Measurements from ENCODE around the gene SBK2.
"Not testable (repeated sequence)": the region's sequence is repeated elsewhere in the genome, so short reads cannot be mapped to it uniquely, and the experiment has no call there.

The SBK2 gene

DNA sequence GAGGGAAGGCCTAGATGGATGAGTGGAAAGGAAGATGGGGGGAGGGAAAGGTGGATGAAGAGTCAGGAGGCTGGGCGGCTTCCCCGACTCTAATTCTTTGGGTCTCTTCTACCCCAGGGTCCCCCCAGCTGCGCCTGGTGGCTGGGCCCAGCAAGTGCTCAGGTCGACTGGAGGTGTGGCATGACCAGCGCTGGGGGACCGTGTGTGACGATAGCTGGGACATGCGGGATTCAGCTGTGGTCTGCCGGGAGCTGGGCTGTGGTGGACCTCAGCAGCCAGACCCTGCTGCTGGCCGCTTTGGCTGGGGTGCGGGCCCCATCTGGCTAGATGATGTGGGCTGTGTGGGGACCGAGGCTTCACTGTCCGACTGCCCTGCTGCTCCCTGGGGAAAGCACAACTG lies 39.2 kb downstream of the SBK2 start:
- no peak for DNase-seq

- DNase-seq, result not testable (repeated sequence)
Observed at GRCh38 chr19:55496820-55497219, 40.1 kb downstream of the SBK2 start.

- DNase-seq, result no peak
Observed at GRCh38 chr19:55495646-55496349, 41.1 kb downstream of the SBK2 start.

DNA sequence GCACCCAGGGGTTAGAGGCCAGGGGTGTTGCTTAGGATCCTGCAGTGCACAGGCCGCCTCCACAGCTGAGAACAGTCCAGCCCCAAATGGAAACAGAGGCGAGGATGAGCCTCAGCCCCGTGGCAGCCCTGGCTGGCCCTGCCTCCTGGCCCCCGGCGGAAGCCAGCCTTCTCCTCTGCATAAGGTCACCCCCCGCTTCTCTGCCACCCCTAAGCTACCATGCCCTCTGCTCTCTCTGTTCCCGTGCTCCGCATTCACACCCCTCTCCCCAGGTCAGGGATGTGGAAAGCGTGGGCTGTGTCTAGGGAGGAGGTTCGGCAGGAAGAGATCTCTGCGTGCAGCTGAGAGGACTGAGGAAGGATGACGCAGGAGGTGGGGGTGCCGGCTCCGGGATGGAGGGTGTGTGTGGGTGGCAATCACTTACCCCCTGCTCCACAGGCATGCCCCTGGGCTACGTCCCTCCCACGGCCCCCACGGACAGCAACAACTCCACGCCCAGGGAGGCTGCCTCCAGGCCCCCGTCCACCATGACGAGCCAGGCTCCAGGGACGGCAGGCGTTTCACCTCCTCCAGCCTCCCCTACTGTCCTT lies 42.7 kb downstream of the SBK2 start:
- DNase-seq, result no peak

GRCh38 chr19:55493645-55494171 lies 43.2 kb downstream of the SBK2 start:
- DNase-seq, result no peak

DNA sequence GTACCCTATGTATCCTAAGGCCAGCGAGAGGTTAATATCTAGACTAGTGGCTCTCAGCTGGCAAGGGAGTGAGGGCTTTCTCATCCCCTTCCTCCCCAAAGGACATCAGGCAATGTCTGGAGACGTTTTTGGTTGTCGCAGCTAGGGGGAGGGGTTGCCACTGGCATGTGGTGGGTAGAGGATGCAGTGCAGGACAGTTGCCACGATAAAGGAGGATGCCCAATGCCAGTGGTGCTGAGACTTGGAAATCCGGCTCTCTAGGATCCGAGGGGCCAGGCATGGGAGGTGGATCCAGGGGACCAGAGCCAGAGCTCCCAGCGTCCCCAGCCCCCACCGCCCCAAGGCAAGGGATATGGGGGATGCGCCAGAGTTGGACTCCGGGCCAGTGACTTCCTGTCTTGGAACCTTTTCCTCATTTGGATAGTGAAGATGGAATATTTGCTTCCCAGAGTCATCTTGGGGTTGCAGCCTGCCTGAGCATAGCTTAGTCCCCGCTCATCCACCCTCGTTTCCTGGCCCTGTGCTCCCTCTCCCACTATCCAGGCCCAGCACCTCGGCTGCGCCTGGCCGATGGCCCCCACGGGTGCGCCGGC lies 43.8 kb downstream of the SBK2 start:
- DNase-seq, result no peak

DNA sequence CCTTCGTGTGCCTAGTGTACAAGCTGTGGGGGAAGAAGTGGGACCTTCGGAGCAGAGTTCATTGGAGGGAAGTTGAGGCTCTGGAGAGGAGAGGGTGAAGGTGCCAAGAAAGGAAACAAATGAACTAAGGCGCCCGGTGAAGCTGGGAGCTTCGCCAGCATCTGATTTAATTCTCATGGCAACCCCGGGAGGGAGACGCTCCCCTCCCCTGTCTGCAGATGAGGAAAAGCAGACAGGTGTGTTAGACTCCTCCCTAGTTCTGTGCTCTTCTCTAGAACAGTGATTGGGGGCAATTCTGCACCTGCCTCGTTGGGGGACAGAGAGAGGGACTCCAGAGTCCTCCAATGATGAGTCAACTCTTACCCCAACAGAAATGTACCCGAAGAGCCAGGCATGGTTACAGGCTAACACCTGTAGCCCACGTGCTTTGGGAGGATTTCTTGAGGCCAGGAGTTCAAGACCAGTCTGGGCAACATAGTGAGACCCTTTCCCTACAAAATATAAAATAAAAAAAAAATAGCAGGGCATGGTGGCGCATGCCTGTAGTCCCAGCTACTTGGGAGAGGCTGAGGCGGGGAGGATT lies 44.5 kb downstream of the SBK2 start:
- DNase-seq, result no peak

DNA sequence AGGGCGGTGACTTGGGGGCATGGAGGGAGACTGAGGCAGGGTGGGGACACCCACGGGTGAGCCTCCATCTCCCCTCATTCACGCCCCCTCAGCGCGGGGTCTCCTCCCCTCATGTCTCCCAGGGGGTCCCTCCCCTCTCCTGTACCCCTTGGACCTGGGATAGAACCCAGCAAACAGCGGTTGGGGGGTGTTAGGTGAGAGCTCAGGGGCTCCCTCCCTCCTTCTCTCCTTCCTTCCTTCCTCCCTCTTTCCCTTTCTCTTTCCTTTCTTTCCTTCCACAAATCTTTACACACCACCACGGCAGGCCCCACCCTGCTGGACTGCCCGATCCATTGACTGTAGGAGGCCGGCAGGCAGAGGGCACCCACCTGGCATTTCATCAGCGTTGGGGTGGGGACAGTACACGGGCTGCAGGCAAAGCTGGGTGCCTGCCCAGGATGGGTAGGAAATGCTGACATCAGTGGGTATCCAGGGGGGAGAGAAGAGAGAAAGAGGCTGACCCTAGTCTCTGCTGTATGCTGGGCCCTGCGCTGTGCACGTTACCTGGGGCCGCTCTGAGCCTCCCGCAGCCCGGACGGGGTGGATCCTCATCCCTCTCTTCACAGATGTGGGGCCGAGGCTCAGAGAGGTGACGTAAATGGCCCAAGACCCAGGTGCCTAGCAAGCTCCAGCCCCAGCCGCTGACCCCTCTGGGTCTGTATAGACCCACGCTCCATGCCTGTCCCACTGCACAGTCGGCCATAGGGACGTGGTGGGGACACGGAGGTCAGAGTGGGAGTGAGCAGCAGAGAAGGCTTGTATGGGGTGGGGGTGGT lies 45.2 kb downstream of the SBK2 start:
- no peak for DNase-seq

GRCh38 chr19:55490478-55491432 lies 46.2 kb downstream of the SBK2 start:
- no peak for DNase-seq

- no peak for DNase-seq
Observed at GRCh38 chr19:55489711-55490477, 47.0 kb downstream of the SBK2 start.

DNA sequence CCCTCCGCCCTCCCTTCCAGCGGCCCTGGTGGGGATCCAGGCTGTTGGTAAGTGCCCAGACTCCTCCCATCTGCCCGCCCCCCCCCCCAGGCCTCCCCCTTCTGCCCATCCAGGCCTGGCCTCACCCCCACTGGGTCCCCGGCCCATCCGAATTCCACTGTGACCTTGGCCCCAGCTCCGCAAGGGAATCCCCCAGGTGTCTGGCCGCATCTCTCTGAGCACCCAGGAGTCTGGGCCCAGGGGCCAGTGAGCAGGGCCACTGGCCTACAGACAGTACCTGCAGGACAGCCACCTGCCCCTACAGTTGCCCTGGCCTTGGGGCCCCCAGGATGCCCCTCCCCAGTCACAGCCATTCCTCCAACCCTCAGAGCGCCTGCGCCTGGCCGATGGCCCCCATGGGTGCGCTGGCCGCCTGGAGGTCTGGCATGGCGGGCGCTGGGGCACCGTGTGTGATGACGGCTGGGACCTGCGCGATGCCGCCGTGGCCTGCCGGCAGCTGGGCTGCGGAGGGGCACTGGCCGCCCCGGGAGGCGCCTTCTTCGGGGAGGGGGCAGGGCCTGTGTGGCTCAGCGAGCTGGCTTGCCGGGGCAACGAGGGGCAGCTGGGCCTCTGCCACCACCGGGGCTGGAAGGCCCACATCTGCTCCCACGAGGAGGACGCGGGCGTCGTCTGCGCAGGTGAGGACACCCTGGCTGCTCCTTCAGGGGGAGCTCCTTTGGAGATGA lies 47.8 kb downstream of the SBK2 start:
- no peak for DNase-seq

DNA sequence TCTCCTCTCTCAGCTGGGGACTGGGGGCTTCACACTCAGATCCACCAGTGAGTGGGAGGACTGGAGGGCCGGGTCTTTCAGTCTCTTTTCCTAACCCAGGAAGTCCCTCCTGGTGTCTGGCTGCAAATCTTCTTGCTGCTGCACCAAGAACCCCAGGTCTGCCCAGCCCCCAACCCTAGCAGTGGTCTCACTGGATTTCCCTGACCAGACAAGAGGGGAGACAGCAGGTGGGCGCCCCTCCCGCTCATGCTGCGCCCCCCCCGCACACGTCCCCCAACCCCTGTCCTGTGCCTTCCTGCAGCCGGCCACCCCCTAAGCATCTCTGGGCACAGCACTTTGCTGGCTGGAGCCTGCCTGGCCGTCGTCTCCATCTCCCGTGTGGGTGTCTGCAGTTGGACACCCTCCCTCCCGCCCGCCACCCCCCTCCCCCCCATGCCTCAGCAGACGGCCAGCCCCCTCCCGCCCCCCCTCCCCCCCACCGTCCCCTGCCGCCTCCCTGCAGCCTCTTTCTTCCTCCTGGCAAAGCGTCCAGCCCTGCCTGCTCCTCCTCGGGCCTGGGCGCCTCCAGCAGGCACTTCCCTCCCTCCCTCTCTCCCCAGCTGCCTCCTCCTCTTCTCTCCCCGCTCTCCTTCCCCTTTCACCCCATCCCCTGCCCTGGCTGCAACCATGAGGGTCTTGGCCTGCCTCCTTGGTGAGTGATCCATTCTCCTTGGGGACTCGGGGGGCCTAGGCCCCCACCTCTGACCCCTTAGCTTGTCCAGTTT lies 48.8 kb downstream of the SBK2 start, which contains the start of gene SSC5D:
Gene SSC5D, plus strand, starts transcription at position 513 of the 764 bp plus-strand sequence. Its CDS starts 154 bp downstream, at position 667.
- DNase-seq, result no peak

DNA sequence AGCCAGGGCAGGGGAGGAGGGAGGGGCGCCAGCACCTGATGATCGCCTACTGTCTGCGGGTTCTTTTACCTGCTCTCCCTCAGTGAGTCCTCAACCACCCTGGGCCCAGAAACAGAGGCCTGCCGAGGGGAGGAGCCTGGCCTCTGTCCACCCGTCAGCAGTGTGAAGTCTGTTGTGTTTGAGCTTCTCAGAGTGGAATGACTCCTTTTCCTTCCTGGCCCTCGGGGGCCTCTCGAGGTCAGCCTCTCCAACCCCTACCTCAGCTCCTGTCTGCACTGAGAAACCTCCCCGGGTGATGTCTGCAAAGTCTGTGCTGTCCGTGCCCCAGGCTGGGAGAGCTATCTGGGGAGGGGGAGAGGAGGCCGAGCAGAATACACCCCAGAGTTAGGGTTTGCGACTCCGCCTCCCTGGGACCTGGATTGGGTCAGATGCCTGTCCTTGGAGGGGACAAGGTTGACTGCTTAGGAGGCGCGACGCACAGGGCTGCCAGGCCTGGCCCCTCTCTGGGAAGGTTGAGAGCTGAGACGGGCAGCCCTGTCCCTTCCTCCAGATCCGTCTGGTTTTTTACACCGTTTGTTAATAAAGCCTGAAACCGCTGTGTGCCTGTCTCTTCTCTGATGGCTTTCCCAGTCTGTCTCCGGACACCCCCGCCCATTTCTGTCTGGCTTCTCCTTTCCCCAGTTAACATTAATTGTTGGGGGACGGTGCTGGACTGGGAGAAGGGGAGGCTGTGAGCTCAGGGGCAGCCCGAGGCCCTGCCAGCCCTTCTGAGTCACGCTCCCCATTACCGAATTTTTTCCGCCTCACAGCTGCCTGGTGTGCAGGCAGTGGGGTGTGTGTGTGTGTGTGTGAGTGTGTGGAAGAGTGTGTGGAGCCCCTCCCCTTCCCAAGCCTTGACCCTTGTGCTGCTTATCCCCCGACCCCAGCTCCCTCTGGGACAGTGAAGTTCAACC lies 49.7 kb downstream of the SBK2 start:
- peak; percentile 52 to 54 for DNase-seq

DNA sequence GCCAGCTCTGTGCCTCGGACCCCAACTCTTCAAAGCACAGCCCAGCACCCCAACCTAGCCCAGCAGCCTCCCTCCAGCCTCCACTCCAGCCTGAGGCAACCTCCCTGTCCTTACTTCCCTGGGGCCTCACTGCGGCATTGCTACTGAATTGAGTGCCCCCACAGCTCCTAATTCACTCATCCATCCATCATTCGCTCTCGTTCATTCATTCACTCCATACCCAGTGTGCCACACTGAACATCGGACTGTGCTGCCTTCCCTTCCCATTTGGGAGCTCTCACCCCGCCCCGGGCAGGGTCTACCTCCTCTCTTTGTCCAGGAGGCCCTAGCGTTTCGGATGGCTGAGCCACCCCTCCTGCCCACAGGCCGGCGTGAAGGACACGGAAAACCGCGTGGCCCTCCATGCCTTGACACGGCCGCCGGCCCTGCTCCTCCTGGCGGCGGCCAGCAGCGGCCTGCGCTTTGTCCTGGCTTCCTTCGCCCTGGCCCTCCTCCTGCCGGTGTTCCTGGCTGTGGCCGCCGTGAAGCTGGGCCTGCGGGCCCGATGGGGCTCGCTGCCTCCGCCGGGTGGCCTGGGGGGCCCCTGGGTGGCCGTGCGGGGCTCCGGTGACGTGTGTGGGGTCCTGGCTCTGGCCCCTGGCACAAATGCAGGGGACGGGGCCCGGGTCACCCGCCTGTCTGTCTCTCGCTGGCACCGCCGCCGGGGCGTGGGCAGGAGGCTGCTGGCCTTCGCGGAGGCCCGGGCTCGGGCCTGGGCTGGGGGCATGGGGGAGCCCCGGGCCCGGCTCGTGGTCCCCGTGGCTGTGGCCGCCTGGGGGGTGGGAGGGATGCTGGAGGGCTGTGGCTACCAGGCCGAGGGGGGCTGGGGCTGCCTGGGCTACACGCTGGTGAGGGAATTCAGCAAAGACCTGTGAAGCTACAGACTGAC lies 50.6 kb downstream of the SBK2 start:
- no peak for DNase-seq

- no peak for DNase-seq
Observed at GRCh38 chr19:55485439-55486011, 51.4 kb downstream of the SBK2 start.
